Lower leg skin (tissue), 4 donors: ENCODE measurements around the gene USP20. TPM values are rescaled to one million over a fixed set of nuclear protein-coding genes. Genes with fewer than 3 reads are reported as not detected.
A peak's percentile ranks its signal among the peaks of the same experiment; 100 is the strongest.

Source experiments
- DNase-seq, 2 donors: peaks; one replicate each; pipeline ENCODE4 v3.0.0-alpha.2; 2019; ENCODE audit warnings: low spot score in 2 of 2
- H3K4me3 ChIP-seq: fragments of 200-600 bp; sonication (generic); 2 replicates; pipeline ENCODE4 v1.5.1; 2017; ENCODE audit warnings: mild to moderate bottlenecking, low read depth; ENCODE audit not compliant: poor library complexity, severe bottlenecking
- CTCF ChIP-seq, 3 donors: fragments of 450-650 bp; IDR thresholded peaks; one replicate each; pipeline ENCODE4 v1.5.1; 2016; ENCODE audit warnings: antibody characterized with exemption in 3 of 3, mild to moderate bottlenecking in 3 of 3, moderate library complexity in 2 of 3
- POLR2A ChIP-seq, 2 donors: fragments of 450-650 bp; IDR thresholded peaks; one replicate each; pipeline ENCODE4 v1.6.1; 2016 to 2017; ENCODE audit warnings: antibody characterized with exemption in 2 of 2, mild to moderate bottlenecking in 1 of 2, moderate library complexity in 1 of 2
- WGBS, 2 donors: methylation state at CpG; one replicate each; pipeline ENCODE4 v1.1.5; 2018; 5-methylcytosine and 5-hydroxymethylcytosine counted together
- intact Hi-C: fragments of 100-400 bp; cut with DNase I; formaldehyde crosslinking; loops from one replicate; pipeline ENCODE4 v1.15.0; 2023; ENCODE audit warnings: low total_unique reads
- total RNA-seq, 4 donors: library from RNA; depleted of rRNA; stranded (reverse); fragments of >200 nt; gene quantifications; one replicate each; pipeline ENCODE4 v1.1.0, GENCODE V29; 2016

USP20 gene
- total RNA-seq, 4 donors from 2014 or later: 20.7 to 39.7 (median 36.1) TPM

DNA sequence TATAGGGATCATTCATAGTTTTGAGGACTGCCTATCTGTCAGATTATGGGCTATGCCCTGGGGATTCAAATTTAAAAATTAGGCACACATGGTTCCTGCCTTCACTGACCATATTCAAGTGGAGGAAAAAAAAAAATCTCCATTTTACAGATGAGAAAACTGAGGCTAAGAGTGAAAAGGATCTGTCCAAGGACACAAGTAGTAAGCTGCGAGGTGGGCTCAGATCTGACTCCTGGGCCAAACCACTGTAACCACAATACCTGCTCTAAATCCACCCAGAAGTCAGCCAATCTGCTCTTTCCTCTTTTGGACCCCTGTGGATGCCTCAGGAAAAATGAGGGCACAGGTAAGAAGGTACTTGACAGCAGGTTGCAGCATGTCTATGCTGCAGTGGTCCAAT, 8.5 kb upstream of the USP20 start:
- no peak for TF ChIP-seq POLR2A (IDR thresholded peaks at IDR 0.05)
- TF ChIP-seq CTCF (IDR thresholded peaks at IDR 0.05): no peak
- H3K4me3 ChIP-seq: no peak overlapping the region
- no peak for DNase-seq
- 75 to 82% methylated on average over 1 of the region's 1 CpG for WGBS, 2 donors
- intact Hi-C loops: no loop called here

DNA sequence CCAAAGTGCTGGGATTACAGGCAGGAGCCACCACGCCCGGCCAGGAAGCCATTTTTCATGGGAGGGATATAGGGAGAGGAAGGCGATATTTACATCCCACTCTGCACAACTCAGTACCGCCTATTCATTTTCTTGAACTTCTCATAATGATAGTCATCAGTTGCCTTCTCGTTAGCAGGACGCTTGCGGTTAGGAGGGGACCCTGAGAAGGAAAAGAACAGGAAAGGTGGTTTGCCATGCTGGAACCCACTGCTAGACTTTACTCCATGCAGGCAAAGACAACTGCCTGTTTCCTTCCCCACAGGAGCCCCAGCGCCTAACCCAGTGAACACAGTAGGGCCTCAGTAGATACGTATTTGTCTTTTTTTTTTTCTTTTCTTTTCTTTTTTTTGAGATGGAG, 7.2 kb upstream of the USP20 start:
- TF ChIP-seq POLR2A (IDR thresholded peaks at IDR 0.05) (no peak), CTCF (IDR thresholded peaks at IDR 0.05) (no peak)
- intact Hi-C loops: no loop called here
- H3K4me3 ChIP-seq: no peak overlapping the region
- no peak for DNase-seq
- 94 to 95% methylated on average over 9 of the region's 9 CpGs for WGBS, 2 donors

GRCh38 chr9:129828969-129829368, 6.3 kb upstream of the USP20 start:
- no peak for DNase-seq
- no peak overlapping the region for H3K4me3 ChIP-seq
- TF ChIP-seq POLR2A (IDR thresholded peaks at IDR 0.05) (no peak), CTCF (IDR thresholded peaks at IDR 0.05) (no peak)
- intact Hi-C loops: no loop called here
- 87 to 91% methylated on average over 10 of the region's 10 CpGs for WGBS, 2 donors

- 83 to 100% methylated on average over 1 of the region's 1 CpG for WGBS, 2 donors
- no peak for DNase-seq
- no peak overlapping the region for H3K4me3 ChIP-seq
- TF ChIP-seq POLR2A (IDR thresholded peaks at IDR 0.05) (no peak), CTCF (IDR thresholded peaks at IDR 0.05) (no peak)
- intact Hi-C loops: no loop called here
These were observed 2.3 kb upstream of the USP20 start for GRCh38 chr9:129832982-129833381.

- no peak for DNase-seq
- intact Hi-C loops: no loop called here
- peak overlapping the region; percentile 82 for H3K4me3 ChIP-seq
- 1% methylated on average over 31 to 32 of the region's 32 CpGs for WGBS, 2 donors
- TF ChIP-seq CTCF (IDR thresholded peaks at IDR 0.05) (no peak), POLR2A (IDR thresholded peaks at IDR 0.05) (no peak)
These were observed 650 bp upstream of the USP20 start for GRCh38 chr9:129834489-129835127.

GRCh38 chr9:129835860-129836223, 584 bp downstream of the USP20 start:
- peak overlapping the region; percentile 85 for H3K4me3 ChIP-seq
- DNase-seq: no peak
- intact Hi-C loops: no loop called here
- TF ChIP-seq POLR2A (IDR thresholded peaks at IDR 0.05) (no peak), CTCF (IDR thresholded peaks at IDR 0.05) (no peak)
- 1% methylated on average over 19 of the region's 19 CpGs for WGBS, 2 donors
